Memory B cell (primary cell): ENCODE measurements around the gene SNTA1.
"Not testable (repeated sequence)": the region's sequence is repeated elsewhere in the genome, so short reads cannot be mapped to it uniquely, and the experiment has no call there.

Experiments used
- ATAC-seq: fragments of 150-1000 bp; cut with Tn5 transposase; 2 replicates; pipeline ENCODE4 v1.10.0; 2021; ENCODE audit warnings: low read depth, mild to moderate bottlenecking, moderate library complexity
- DNase-seq, 2 donors: peaks; one replicate each; pipeline ENCODE4 v3.0.0; 2022; ENCODE audit warnings: low spot score in 2 of 2
- H3K27ac Mint-ChIP-seq: one replicate; pipeline ENCODE4 v1.8.0; 2022; ENCODE audit warnings: mild to moderate bottlenecking, moderate library complexity, mixed read lengths
- H3K27me3 Mint-ChIP-seq: one replicate; pipeline ENCODE4 v1.8.0; 2022; ENCODE audit warnings: mixed read lengths
- H3K36me3 Mint-ChIP-seq: one replicate; pipeline ENCODE4 v1.8.0; 2022; ENCODE audit warnings: mild to moderate bottlenecking, mixed read lengths
- H3K4me1 Mint-ChIP-seq: one replicate; pipeline ENCODE4 v1.8.0; 2022; ENCODE audit warnings: mixed read lengths
- H3K4me3 Mint-ChIP-seq: one replicate; pipeline ENCODE4 v1.8.0; 2022; ENCODE audit warnings: mild to moderate bottlenecking, moderate library complexity, mixed read lengths
- H3K9me3 Mint-ChIP-seq: one replicate; pipeline ENCODE4 v1.8.0; 2022; ENCODE audit warnings: mixed read lengths

The SNTA1 gene

DNA sequence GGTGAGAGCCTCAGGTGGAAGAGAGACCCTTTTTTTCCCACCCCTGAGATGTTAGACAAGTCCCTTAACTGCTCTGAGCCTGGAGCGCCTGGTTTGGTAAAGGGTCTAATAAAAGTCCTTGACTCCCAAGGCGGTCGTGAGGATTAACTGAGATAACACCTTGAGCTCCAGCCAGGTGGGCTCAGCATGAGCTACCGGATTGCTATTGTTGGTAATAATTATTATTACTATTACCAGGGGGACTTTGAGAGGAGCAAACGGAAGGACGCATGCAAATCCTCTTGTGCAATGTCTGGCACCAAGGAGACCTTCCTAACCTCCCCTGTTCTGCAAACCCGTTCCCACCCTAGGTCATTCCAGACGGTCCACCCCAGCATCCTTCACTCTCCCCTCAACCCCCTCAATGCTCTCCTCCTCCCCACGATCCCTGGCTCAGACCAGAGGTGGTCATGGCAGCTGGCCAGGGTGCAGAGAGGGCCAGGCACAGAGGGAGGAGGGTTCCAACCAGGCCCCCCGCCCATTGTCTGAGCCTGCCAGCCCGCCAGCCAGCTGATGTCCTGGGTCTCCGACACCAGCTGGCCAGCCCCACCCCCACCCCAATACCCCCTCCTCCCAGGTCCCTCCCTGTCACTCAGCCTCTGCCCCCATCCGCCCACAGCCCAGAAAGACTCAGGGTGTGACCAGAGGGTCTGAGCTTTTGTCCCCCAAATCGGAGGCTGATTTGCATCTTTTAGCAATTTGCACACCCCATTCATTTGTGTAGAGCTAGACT lies 32.0 kb upstream of the SNTA1 start:
- Mint-ChIP-seq H3K27me3 (no peaks in the 10 kb centered on the region), H3K4me1 (peaks cover 9% of the 10 kb centered on the region), H3K36me3 (no peaks in the 10 kb centered on the region), H3K4me3 (peak overlapping the region; percentile 54), H3K27ac (no peak overlapping the region), H3K9me3 (no peaks in the 10 kb centered on the region)
- DNase-seq = no peak
- no peak for ATAC-seq

DNA sequence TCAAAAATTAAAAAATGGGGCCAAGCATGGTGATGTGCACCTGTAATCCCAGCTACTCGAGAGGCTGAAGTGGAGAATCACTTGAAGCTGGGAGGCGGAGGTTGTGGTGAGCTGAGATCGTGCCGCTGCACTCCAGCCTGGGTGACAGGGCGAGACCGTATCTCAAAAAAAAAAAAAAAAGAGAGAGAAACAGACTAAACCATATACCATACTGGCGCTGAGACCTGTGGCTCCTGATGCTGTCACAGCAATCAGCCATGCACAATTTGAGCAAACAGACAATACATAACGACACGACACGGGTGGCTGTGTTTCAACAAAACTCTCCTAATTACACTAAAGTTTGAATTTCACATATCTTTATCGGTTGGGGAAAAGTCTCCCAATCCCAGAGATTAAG lies 31.4 kb upstream of the SNTA1 start:
- no peak for ATAC-seq
- Mint-ChIP-seq H3K36me3 (no peaks in the 10 kb centered on the region), H3K4me1 (peaks cover 9% of the 10 kb centered on the region)

DNA sequence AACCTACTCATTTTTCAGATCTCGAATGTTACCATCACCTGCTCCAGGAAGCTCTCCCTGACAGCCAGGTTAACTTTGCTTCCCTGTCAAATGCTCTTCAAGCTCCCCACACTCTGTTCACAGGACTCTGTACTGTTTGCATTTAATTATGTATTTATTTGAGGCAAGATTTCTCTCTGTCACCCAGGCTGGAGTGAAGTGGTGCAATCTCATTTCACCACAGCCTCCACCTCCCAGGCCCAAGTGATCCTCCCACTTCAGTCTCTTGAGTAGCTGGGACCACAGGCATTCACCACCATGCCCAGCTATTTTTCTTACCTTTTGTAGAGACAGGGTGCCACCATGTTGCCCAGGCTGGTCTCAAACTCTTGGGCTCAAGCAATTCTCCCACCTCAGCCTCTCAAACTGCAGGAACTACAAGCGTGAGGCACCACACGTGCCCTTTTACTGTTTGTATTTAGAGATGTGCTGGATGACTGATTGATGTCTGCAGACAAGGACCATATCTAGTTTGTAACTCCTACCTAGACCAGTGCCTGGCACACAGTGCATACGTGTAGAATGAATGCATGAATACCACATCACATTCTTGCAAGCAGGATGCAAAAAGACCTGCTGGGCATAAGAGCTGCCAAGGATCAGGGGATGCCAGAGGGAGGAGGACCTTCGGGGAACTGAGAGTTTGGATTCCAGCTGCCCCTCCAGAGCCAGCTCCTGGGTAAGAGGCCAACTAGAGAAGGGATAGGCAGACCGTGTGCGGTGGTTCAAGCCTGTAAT lies 30.7 kb upstream of the SNTA1 start:
- DNase-seq (no peak), ATAC-seq (no peak)
- Mint-ChIP-seq H3K9me3 (no peaks in the 10 kb centered on the region), H3K4me1 (peaks cover 9% of the 10 kb centered on the region), H3K27ac (no peak overlapping the region), H3K27me3 (no peaks in the 10 kb centered on the region), H3K36me3 (no peaks in the 10 kb centered on the region), H3K4me3 (no peak overlapping the region)

More for the DNA sequence above, 31.4 kb upstream of the SNTA1 start:
- Mint-ChIP-seq H3K27ac (no peak overlapping the region), H3K4me3 (no peak overlapping the region), H3K9me3 (no peaks in the 10 kb centered on the region), H3K27me3 (no peaks in the 10 kb centered on the region)
- DNase-seq = no peak

DNA sequence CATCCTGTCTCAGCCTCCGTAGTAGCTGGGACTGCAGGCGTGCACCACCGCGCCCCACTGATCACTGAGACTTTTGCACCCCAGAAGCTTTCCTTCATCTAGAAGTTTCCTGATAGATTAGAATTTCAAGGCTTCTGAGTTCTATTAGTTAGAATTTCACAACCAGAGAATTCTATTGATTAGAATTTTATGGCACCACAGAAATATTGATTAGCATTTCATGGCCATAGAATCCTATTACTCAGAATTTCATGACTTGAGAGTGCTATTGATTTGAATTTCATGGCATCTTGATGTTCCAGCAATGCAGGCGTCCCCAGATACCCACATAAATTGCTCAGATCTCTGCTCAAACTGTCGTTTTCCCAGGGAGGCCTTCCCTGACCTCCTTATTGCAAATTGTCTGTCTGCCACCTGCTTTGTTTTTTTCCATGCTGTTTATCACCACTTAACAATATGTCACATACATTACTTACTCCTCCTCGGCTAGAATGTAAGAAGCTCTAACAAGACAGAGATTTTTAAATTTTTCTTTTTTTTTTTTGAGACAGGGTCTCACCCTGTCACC lies 29.4 kb upstream of the SNTA1 start:
- H3K4me3 Mint-ChIP-seq = no peak overlapping the region
- H3K9me3 Mint-ChIP-seq = no peaks in the 10 kb centered on the region
- H3K36me3 Mint-ChIP-seq = no peaks in the 10 kb centered on the region
- no peaks in the 10 kb centered on the region for H3K27me3 Mint-ChIP-seq
- no peak for DNase-seq
- no peak for ATAC-seq
- no peak overlapping the region for H3K27ac Mint-ChIP-seq
- H3K4me1 Mint-ChIP-seq = peaks cover 9% of the 10 kb centered on the region

DNA sequence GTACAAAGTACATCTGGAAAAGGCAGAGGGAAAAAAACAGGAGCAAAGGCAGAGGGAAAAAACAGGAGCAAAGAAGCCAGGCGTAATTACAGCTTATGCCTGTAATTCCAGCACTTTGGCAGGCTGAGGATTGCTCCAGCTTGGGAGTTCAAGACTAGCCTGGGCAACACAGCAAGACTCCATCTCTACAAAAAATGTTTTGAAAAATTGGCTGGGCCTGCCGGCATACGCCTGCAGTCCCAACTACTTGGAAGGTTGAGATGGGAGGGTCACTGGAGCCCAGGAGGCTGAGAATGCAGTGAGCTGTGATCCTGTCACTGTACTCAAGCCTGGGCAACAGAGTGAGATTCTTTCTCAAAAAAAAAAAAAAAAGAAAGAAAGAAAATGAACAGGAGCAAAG lies 27.3 kb upstream of the SNTA1 start:
- Mint-ChIP-seq H3K4me1 (peaks cover 5% of the 10 kb centered on the region), H3K27me3 (no peaks in the 10 kb centered on the region), H3K4me3 (no peak overlapping the region), H3K36me3 (no peaks in the 10 kb centered on the region), H3K27ac (no peak overlapping the region), H3K9me3 (no peaks in the 10 kb centered on the region)
- DNase-seq = no peak
- no peak for ATAC-seq

DNA sequence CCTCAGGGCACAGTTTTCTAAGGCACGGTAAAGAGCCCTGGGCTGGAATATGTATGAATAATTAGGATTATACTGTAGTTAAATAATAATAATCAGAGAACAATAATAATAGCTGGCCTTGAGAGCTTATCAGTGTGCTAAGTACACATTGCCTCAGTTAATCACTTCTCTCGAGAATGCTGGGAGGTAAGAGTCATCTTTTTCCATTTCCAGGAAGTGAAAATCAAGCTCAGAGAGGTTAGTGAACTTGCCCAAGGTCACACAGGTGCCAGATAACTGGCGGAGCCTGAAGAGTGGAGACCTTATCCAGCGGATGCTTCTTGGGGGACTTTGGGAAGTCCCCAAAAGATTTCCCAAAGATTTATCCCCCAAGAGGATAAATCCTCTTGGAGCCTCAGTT lies 26.9 kb upstream of the SNTA1 start:
- DNase-seq (no peak), ATAC-seq (no peak)
- no peak overlapping the region for H3K4me3 Mint-ChIP-seq
- H3K9me3 Mint-ChIP-seq = no peaks in the 10 kb centered on the region
- no peaks in the 10 kb centered on the region for H3K27me3 Mint-ChIP-seq
- H3K4me1 Mint-ChIP-seq = peaks cover 4% of the 10 kb centered on the region
- no peaks in the 10 kb centered on the region for H3K36me3 Mint-ChIP-seq
- no peak overlapping the region for H3K27ac Mint-ChIP-seq

DNA sequence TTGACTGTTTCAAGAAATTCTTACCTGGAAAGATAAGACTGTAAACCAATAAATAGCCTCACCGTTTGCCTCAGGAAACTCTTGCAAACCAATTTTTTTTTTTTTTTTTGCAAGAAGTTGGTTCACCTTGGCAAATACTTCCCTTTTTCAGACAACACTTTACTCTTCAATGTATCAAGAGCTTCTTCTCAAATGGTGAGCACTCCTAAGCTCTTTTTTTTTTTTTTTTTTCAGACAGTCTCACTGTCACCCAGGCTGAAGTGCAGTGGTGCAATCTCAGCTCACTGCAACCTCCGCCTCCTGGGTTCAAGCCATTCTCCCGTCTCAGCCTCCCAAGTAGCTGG lies 22.7 kb upstream of the SNTA1 start:
- Mint-ChIP-seq H3K36me3 (no peaks in the 10 kb centered on the region), H3K9me3 (no peaks in the 10 kb centered on the region), H3K4me3 (peak overlapping the region; percentile 27), H3K4me1 (peaks cover 11% of the 10 kb centered on the region), H3K27me3 (no peaks in the 10 kb centered on the region), H3K27ac (peak overlapping the region; percentile 28)
- ATAC-seq = peak; percentile 83
- no peak for DNase-seq

DNA sequence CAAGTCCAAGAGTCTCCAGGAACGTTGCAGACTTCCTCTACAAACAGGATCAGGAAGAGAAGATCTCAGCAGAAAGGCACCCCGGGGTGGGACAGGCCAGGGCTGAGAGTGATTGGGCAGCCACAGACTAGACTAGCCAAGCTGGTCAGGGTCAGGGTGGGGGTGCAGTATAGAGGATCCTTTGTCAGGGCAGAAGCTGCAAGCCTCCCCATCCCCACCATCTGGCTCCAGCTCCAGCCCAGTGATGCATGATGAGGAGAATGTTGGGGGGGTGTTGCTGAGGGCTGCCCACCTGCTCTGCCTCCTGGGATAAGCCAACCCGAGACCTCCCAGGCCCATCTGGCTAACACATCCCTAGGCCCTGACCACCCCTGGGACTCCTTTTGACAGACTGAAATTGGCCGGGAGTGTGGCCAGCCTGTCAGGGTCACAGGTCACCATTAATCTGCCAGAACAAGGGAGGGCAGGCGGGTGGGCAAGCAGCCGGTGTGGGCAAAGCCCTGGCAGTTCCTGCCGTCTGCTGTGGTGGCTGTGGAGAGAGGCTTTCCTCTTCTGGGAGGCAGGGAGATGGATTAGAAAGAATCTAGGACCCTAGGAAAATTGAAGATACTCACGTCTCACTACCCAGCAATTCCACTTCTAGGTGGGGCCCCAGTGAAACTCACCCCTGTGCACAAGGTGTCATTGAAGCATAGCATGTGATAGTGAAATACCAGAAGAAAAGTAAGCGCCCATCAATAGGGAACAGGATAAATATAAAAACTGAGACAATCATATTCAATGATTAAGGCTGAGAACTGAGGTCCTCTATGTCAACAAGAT lies 22.1 kb upstream of the SNTA1 start:
- Mint-ChIP-seq H3K4me1 (peaks cover 14% of the 10 kb centered on the region), H3K36me3 (no peaks in the 10 kb centered on the region), H3K9me3 (no peaks in the 10 kb centered on the region), H3K27me3 (no peaks in the 10 kb centered on the region), H3K4me3 (peak overlapping the region; percentile 27), H3K27ac (peak overlapping the region; percentile 28)
- ATAC-seq (peak; percentile 77), DNase-seq (no peak)

DNA sequence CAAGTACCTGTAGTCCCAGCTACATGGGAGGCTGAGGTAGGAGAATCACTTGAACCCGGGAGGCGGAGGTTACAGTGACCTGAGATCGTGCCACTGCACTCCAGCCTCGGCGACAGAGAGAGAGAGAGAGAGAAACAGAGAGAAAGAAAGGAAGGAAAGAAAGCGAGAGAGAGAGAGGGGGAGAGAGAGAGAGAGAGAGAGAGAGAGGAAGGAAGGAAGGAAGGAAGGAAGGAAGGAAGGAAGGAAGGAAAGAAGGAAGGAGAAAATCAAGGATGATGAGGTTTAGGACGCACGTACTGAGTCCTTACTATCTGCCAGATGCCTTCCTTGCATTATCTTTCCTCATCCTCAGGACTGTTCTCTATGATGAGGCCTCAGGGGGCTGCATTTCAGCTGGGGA lies 21.2 kb upstream of the SNTA1 start:
- H3K4me3 Mint-ChIP-seq, H3K36me3 Mint-ChIP-seq, H3K9me3 Mint-ChIP-seq, DNase-seq, H3K27me3 Mint-ChIP-seq, ATAC-seq: not testable (repeated sequence)
- Mint-ChIP-seq H3K27ac (peak overlapping the region; percentile 79), H3K4me1 (peaks cover 14% of the 10 kb centered on the region)

DNA sequence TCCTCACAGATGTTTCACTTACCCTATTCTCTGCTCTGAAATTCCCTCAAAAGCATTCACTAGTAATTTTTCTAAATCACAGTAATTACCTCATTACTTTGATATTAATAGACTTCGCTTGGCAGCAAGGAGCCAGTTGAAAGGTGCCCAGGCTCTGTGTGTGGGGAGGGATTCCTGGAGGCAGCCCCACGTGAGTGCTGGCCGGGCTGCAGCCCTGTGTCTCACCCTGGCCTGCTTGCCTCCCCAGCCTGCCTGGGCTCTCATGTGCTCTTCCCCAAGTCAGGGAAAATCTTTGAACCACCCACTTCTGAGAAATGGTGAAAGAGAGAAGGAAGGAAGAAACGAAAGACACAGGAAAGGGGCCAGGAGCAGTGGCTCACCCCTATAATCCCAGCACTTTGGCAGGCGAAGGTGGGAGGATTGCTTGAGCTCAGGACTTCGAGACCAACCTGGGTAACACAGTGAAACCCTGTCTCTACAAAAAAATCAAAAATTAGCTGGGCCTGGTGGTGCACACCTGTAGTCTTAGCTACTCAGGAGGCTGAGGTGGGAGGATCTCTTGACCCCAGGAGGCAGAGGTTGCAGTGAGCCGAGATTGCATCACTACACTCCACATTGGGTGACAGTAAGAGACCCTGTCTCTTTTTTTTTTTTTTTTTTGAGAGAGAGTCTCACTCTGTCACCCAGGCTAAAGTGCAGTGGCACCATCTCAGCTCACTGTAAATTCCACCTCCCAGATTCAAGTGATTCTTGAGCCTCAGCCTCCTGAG lies 20.0 kb upstream of the SNTA1 start:
- no peak overlapping the region for H3K4me3 Mint-ChIP-seq
- H3K27ac Mint-ChIP-seq = peak overlapping the region; percentile 46
- no peaks in the 10 kb centered on the region for H3K36me3 Mint-ChIP-seq
- DNase-seq (no peak), ATAC-seq (no peak)
- peaks cover 14% of the 10 kb centered on the region for H3K4me1 Mint-ChIP-seq
- no peaks in the 10 kb centered on the region for H3K27me3 Mint-ChIP-seq
- no peaks in the 10 kb centered on the region for H3K9me3 Mint-ChIP-seq

DNA sequence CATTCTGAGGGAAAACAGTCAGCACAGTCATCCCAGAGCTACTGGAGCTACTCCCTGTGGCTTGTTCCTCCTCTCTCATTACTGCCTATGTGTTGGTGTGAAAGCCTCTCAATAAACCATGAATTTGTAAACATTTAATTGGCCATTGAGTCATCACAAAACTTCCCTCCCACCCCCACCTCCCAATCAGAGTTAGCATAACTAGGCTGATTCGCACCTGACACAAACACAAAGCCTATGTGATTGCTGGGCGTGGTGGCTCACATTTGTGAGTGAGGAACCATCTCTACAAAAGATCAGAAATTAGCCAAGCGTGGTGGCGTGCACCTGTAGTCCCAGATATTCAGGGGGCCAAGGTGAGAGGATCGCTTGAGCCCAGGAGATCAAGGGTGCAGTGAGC lies 17.1 kb upstream of the SNTA1 start:
- ATAC-seq = peak; percentile 38
- H3K27me3 Mint-ChIP-seq = no peaks in the 10 kb centered on the region
- H3K4me3 Mint-ChIP-seq = no peak overlapping the region

DNA sequence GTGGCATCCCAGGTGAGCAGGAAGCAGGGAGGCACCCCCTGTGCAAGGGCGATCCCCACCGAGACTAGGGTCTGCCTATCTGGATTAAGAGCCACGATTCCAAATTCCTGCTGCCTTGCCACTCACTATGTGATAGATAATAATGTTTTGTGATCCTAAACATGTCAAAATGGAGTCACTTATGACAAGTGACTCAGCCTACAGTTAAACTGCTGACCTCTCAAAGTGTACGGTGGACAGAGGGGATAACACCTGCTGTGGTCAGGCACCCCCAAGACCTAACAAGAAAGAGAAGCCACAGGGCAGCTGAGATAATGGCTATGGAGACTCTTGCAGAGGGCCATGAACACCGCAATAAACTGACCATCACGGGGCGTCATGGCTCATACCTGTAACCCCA lies 16.0 kb upstream of the SNTA1 start:
- H3K36me3 Mint-ChIP-seq = no peaks in the 10 kb centered on the region
- no peaks in the 10 kb centered on the region for H3K27me3 Mint-ChIP-seq
- no peak for DNase-seq
- H3K9me3 Mint-ChIP-seq = no peaks in the 10 kb centered on the region
- H3K27ac Mint-ChIP-seq = no peak overlapping the region
- no peak overlapping the region for H3K4me3 Mint-ChIP-seq
- no peak for ATAC-seq
- H3K4me1 Mint-ChIP-seq = peaks cover 6% of the 10 kb centered on the region

More for the DNA sequence above, 17.1 kb upstream of the SNTA1 start:
- Mint-ChIP-seq H3K27ac (no peak overlapping the region), H3K4me1 (peaks cover 17% of the 10 kb centered on the region), H3K36me3 (no peaks in the 10 kb centered on the region), H3K9me3 (no peaks in the 10 kb centered on the region)
- no peak for DNase-seq

DNA sequence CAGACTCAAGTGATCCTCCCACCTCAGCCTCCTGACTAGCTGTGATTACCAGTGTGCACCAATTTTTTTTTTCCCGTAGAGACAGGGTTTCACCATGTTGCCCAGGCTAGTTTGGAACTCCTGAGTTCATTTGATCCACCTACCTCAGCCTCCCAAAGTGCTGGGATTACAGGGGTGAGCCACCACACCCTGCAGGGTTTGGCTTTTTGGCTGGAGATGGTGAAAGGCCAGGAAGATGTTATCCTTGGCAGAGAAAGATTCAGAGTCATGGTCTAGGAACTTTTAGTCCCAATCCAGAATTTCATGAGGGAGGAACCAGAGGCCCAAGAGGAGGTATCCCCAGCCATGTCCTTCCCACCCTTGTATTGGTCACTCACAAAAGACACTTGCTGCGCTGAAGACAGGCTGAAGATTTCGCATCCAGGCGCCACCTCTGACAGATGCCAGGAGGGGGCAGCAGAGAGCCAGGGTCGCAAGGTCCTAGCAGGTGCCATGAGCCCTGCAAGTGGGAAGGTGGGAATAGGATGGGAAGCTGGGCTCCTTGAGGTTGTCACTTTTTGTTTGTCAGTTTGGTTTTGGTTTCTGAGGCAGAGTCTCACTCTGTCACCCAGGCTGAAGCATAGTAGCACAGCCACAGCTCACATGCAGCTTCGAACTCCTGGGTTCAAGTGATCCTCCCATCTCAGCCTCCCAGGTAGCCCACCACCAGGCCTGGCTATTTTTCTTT lies 13.5 kb upstream of the SNTA1 start:
- peak; percentile 92 for ATAC-seq
- H3K9me3 Mint-ChIP-seq, H3K4me3 Mint-ChIP-seq, H3K4me1 Mint-ChIP-seq, H3K36me3 Mint-ChIP-seq, H3K27me3 Mint-ChIP-seq, H3K27ac Mint-ChIP-seq: not testable (repeated sequence)
- DNase-seq = peak; percentile 81 to 87
